ENCODE measurements around the gene TPRG1L. TPM values are rescaled to one million over a fixed set of nuclear protein-coding genes. Genes with fewer than 3 reads are reported as not detected.

Gene TPRG1L
- polyA plus RNA-seq, 1 experiment = 44.2 TPM

DNA sequence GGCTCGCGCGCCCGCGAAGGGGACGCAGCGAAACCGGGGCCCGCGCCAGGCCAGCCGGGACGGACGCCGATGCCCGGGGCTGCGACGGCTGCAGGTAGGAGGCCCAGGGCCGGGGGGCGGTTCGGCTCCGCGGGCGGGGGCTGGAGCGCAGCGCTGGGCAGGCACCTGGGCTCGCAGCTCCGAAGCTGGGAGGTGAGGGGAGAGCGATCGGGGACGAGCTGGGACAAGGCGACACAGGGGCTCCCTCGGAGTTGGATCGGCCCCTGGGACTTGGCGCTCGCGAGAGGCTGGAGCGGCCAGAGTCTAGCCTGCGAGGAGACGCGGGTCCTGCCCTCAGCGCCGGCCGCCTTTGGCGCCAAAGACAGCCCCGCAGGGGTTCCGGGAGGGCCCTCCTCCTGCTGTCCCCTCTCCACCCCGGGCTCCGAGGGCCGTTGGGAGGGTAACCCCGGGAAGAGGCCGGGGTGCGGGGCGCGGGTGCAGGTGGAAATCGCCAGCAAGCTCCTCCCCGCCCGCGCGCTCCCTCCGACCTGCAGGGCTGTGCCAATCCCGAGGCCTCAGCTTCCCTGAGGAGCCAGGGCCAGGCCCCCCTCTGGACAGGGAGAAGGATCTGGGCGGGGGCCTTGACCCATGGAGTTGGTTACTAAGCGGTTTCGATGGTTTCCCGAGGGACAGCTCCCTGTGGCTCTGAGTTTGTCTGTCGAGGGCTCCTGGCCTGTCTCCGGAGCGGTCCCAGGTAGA, 27.9 kb downstream of the TPRG1L start:
- CTCF ChIA-PET = interaction anchor here (1.2 kb wide), 1 partner anchor 200 kb away, joined by 3 read pairs; no protein-coding TSS in a partner anchor
- TF ChIP-seq, protein P1, sequence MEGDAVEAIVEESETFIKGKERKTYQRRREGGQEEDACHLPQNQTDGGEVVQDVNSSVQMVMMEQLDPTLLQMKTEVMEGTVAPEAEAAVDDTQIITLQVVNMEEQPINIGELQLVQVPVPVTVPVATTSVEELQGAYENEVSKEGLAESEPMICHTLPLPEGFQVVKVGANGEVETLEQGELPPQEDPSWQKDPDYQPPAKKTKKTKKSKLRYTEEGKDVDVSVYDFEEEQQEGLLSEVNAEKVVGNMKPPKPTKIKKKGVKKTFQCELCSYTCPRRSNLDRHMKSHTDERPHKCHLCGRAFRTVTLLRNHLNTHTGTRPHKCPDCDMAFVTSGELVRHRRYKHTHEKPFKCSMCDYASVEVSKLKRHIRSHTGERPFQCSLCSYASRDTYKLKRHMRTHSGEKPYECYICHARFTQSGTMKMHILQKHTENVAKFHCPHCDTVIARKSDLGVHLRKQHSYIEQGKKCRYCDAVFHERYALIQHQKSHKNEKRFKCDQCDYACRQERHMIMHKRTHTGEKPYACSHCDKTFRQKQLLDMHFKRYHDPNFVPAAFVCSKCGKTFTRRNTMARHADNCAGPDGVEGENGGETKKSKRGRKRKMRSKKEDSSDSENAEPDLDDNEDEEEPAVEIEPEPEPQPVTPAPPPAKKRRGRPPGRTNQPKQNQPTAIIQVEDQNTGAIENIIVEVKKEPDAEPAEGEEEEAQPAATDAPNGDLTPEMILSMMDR (IDR thresholded peaks at IDR 0.05; ENCODE audit: low read depth, low read length) = no peak
- Histone ChIP-seq H3K4me3 (ENCODE audit: low read depth, low read length) (no peak overlapping the region), H3K27me3 (ENCODE audit: control insufficient read depth, insufficient read depth, low read length) (peaks cover 56% of the 10 kb centered on the region), H3K9me3 (ENCODE audit: control insufficient read depth, insufficient read depth, low read length) (peaks cover 4% of the 10 kb centered on the region; the same call in 1 of the 2 replicates), H3K27ac (ENCODE audit: low read depth, low read length) (no peak overlapping the region)
- no peak for DNase-seq (ENCODE audit: low read depth, low spot score)
- POLR2A ChIA-PET = no interaction called here

GRCh38 chr1:3653286-3653618, 28.4 kb downstream of the TPRG1L start:
- TF ChIP-seq, protein P1 (IDR thresholded peaks at IDR 0.05; ENCODE audit: low read depth, low read length) = no peak
- Histone ChIP-seq H3K27ac (ENCODE audit: low read depth, low read length) (no peak overlapping the region), H3K9me3 (ENCODE audit: control insufficient read depth, insufficient read depth, low read length) (peaks cover 4% of the 10 kb centered on the region; the same call in 1 of the 2 replicates), H3K27me3 (ENCODE audit: control insufficient read depth, insufficient read depth, low read length) (peaks cover 60% of the 10 kb centered on the region), H3K4me3 (ENCODE audit: low read depth, low read length) (no peak overlapping the region)
- ChIA-PET CTCF (interaction anchor here (1.2 kb wide), 1 partner anchor 200 kb away, joined by 3 read pairs; no protein-coding TSS in a partner anchor), POLR2A (no interaction called here)
- no peak for DNase-seq (ENCODE audit: low read depth, low spot score)

DNA sequence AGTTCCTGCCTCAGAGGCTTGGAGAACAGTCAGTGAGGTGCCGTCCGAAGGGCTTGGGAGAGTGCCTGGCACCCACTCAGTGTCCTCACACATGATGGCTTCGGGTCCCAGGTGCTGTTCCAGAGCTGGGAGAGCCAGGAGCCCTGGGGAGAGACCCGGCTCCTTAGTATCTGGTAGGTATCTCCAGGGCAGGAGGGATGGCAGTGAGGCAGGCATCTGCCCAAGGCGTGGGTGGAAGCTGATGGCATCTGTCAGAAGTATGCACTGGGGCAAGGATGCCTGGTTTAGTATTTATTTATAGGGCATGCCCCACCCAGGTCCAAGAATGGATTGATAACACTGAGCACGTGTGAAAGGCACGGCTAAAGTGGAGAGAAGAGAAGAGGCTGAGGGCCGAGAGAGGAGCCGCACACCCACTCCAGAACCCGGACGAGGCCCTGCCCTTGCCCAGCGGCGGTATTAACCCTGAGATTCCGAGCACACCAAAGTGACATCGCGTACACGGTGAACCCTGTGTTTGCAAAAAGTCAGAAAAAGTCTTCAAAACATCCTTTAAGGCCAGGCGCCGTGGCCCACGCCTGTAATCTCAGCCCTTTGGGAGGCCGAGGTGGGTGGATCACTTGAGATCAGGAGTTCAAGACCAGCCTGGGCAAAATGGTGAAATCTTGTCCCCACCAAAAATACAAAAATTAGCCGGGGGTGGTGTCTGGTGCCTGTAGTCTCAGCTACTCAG, 29.9 kb downstream of the TPRG1L start:
- ChIA-PET CTCF (no interaction called here), POLR2A (no interaction called here)
- Histone ChIP-seq H3K27ac (ENCODE audit: low read depth, low read length) (no peak overlapping the region), H3K27me3 (ENCODE audit: control insufficient read depth, insufficient read depth, low read length) (peaks cover 67% of the 10 kb centered on the region), H3K4me3 (ENCODE audit: low read depth, low read length) (no peak overlapping the region), H3K9me3 (ENCODE audit: control insufficient read depth, insufficient read depth, low read length) (peaks cover 4% of the 10 kb centered on the region; the same call in 1 of the 2 replicates)
- no peak for DNase-seq (ENCODE audit: low read depth, low spot score)
- TF ChIP-seq, protein P1 (IDR thresholded peaks at IDR 0.05; ENCODE audit: low read depth, low read length) = no peak

GRCh38 chr1:3656450-3657095, 31.8 kb downstream of the TPRG1L start:
- ChIA-PET POLR2A (no interaction called here), CTCF (interaction anchor here (0.8 kb wide), 1 partner anchor 68 kb away, joined by 3 read pairs; no protein-coding TSS in a partner anchor)
- Histone ChIP-seq H3K27ac (ENCODE audit: low read depth, low read length) (no peak overlapping the region), H3K9me3 (ENCODE audit: control insufficient read depth, insufficient read depth, low read length) (no peaks in the 10 kb centered on the region; the same call in 1 of the 2 replicates), H3K27me3 (ENCODE audit: control insufficient read depth, insufficient read depth, low read length) (peaks cover 62% of the 10 kb centered on the region), H3K4me3 (ENCODE audit: low read depth, low read length) (no peak overlapping the region)
- DNase-seq (ENCODE audit: low read depth, low spot score) = no peak
- TF ChIP-seq, protein P1 (IDR thresholded peaks at IDR 0.05; ENCODE audit: low read depth, low read length) = no peak
